ENCODE results near the gene CCT2.
"Not testable (repeated sequence)": the region's sequence is repeated elsewhere in the genome, so short reads cannot be mapped to it uniquely, and the experiment has no call there.

DNA sequence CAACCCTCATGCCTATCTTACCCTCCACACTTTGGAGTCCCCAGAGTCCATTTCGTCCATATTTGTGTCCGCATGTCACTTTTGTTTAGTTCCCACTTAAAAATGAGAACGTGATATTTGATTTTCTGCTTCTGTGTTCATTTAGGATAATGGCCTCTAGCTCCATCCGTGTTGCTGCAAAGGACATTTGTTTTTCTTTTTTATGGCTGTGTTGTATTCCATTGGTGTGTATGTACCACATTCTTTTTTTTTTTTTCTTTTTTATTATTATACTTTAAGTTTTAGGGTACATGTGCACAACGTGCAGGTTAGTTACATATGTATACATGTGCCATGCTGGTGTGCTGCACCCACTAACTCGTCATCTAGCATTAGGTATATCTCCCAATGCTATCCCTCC is 18.3 kb downstream of the CCT2 start:
- TF ChIP-seq, protein P1, sequence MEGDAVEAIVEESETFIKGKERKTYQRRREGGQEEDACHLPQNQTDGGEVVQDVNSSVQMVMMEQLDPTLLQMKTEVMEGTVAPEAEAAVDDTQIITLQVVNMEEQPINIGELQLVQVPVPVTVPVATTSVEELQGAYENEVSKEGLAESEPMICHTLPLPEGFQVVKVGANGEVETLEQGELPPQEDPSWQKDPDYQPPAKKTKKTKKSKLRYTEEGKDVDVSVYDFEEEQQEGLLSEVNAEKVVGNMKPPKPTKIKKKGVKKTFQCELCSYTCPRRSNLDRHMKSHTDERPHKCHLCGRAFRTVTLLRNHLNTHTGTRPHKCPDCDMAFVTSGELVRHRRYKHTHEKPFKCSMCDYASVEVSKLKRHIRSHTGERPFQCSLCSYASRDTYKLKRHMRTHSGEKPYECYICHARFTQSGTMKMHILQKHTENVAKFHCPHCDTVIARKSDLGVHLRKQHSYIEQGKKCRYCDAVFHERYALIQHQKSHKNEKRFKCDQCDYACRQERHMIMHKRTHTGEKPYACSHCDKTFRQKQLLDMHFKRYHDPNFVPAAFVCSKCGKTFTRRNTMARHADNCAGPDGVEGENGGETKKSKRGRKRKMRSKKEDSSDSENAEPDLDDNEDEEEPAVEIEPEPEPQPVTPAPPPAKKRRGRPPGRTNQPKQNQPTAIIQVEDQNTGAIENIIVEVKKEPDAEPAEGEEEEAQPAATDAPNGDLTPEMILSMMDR (IDR thresholded peaks at IDR 0.05 in 2 of 3, conservative IDR thresholded peaks at IDR 0.05 in 1 of 3; ENCODE audit: control insufficient read depth in 2 of 3, extremely low read depth in 1 of 3, insufficient read depth in 1 of 3, low read depth in 3 of 3, low read length in 3 of 3) = not testable (repeated sequence)
- not testable (repeated sequence) for TF ChIP-seq POLR2A (IDR thresholded peaks at IDR 0.05; ENCODE audit: low read depth, low read length); NBN (IDR thresholded peaks at IDR 0.05)
